GM19455 (cell line): ENCODE measurements around the gene KPTN.
"Not testable (repeated sequence)": the region's sequence is repeated elsewhere in the genome, so short reads cannot be mapped to it uniquely, and the experiment has no call there.

Experiments used
- ATAC-seq: cut with Tn5 transposase; IDR thresholded peaks from one replicate; pipeline ENCODE4 v1.9.1; 2021; ENCODE audit not compliant: unreplicated experiment

Gene KPTN

DNA sequence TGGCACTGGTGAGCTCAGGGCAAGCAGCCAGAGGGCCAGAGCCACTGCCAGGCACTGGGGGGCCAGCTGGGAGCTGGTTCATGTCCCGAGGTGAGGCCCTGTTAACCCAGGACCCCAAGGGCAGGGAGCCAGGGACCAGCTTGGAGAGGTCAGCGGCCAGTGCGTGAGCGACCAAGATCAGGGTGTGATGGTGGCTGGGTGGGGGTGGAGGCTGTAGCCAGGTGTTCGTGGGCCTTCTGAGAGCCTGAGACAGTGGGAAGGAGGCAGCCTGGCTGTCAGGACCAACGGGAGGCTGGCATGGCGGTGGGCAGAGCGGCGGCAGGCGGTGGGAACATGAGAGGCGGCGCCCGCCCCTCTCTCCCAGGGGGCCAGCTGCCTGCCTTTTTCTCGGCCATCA is 8.1 kb upstream of the KPTN start:
- ATAC-seq = no peak

- ATAC-seq = no peak
These were observed 7.5 kb upstream of the KPTN start for GRCh38 chr19:47491358-47492136.

- ATAC-seq = no peak
These were observed 6.8 kb upstream of the KPTN start for GRCh38 chr19:47490847-47491246.

DNA sequence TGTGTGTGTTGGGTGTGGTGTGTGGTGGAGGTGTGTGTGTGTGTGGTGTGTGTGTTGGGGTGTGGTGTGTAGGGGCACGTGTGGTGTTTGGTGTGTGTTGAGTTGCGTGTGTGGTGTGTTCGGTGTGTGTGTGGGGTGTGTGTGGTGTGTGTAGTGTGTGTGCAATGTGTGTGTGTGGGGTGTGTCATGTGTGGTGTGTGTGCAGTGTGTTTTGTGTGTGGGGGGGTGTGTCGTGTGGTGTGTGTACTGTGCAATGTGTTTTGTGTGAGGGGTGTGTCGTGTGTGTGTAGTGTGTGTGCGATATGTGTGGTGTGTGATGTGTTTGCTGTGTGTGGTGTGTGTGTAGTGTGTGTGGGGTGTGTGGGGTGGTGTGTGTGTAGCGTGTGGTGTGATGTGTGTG is 6.0 kb upstream of the KPTN start:
- ATAC-seq = no peak

GRCh38 chr19:47489072-47489914 is 5.3 kb upstream of the KPTN start:
- no peak for ATAC-seq

DNA sequence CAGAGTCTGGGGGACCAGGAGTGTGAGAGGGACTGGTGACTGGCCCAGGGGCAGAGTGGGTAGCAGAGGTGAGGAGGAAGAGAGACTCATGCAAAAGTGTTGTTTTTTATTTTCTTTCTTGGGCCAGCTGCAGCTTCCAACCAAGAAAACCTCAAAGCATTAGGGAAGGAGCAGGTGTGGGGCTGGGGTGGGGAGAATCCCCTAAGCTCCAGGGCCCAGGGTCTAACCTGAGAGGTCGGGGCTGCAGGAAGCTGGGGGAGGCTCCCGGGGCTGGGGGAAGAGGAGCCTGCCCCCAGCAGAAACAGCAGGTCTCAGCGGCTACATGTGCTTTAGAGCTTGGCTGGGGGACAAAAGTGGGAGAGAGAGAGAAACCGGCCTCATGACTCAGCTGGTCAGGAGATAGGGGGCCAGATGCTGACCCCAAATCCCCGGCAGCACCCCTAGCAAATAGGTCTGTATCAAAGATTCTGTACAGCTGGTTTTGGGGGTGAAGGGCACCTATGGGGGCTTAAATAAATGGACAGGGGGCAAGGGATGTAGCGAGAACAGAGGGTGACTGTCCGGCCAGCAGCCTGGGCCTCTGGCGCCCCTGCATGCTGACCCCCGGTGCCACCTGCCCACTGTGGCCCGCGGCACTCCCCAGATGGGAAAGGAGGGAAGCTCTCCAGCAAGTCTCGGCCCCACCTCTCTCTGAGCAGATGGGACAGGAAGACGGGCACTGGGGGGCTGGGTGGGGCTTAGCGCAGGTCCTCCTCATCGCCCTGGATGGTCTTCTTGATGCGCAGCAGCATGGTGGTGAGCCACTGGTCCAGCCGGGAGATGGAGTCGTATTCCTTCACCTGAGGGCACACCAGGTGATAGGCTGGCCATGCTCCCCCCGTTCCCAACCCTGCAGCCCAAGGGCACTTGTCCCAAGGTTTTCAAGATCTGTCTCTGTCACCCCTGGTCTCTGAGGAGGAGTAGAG is 3.8 kb upstream of the KPTN start:
- no peak for ATAC-seq

DNA sequence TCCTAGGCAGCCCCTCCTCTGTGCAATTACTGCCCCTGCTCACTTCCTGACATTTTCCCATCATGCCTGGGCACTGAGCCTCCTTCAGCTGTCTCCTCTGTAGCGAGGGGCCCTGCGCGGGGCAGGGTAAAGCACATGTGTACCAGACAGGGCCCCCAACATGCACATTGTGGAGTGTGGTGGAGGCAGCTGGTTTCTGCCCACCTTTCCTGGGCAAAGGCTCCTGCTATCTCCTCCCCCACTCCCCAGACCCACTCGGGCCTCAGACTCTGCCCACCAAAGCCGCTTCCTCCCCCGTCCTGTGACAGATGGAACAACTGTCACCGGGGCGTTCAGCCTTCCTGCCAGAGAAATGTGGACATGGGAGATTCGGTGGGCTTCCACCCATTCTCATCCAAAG is 2.9 kb upstream of the KPTN start:
- ATAC-seq = no peak

- ATAC-seq = not testable (repeated sequence)
These were observed 2.2 kb upstream of the KPTN start for GRCh38 chr19:47486220-47486619.

GRCh38 chr19:47485210-47485609 is 1.2 kb upstream of the KPTN start:
- ATAC-seq = no peak

- no peak for ATAC-seq
These were observed 819 bp downstream of the KPTN start for GRCh38 chr19:47483200-47483599.

GRCh38 chr19:47481460-47482052 is 2.5 kb downstream of the KPTN start:
- ATAC-seq = no peak

DNA sequence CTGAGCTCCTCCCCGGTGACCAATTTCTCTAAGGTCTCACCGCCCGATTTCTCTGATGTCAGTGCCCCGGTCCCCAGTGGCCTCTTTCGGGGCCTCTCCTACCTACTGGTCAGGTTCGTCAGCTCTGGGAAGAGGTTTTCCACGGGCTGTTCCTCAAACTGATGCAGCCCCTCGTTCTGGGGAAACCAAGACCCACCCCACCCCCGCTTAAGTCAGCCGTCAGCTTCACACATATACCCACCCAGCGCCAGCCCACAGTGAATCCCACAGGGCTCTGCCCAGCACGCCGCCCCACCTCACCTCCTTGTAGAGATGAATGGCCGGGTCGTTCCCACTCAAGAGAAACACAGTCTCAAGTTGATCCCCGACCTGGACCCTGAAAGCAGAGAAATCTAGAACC is 3.4 kb downstream of the KPTN start:
- no peak for ATAC-seq

DNA sequence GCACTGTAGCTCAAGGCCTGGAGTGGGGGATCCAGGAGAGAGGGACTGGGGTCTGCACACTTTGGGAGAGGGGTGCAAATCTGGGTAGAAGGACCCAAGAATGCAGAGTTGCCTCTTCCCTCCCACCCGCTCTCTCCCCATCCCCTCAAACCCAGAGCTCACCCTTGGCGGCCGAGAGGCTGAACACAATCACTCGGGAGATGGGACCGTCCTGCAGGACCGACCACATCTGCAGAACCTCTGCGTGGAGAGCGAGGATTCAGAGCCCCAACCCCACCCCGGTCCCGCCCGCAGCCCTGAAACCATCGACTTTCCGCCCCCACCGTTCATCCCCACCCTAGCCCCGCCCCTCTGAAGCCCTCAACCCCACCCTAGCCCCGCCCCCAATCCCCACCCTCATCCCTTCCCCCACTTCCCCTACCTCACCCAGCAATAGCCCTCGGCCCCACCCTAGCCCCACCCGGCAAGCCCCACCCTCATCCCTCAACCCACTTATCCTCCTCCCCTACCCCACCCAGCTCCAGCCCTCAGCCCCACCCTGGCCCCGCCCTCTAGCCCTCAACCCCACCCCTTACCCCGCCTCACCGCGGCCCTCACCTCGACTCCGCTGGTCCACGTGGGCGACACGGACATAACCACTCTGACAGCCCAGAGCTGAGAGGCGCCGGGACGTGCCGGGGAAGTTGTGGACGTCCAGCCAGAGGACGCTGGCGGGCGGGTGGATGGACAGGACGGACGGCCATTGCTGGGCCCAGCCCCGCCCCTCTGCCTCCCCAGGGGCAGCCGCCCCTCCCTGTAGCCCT is 4.1 kb downstream of the KPTN start:
- ATAC-seq = no peak

- no peak for ATAC-seq
These were observed 7.5 kb downstream of the KPTN start for GRCh38 chr19:47476438-47476972.

GRCh38 chr19:47475465-47475864 is 8.6 kb downstream of the KPTN start:
- ATAC-seq = no peak

- no peak for ATAC-seq
These were observed 10.7 kb downstream of the KPTN start for GRCh38 chr19:47473336-47473735.

GRCh38 chr19:47471733-47472457 is 12.1 kb downstream of the KPTN start, which contains the start of gene SLC8A2:
Gene SLC8A2 (minus strand): TSS chr19:47471893. CDS start chr19:47466403, 5,490 bp downstream.
- ATAC-seq = no peak

DNA sequence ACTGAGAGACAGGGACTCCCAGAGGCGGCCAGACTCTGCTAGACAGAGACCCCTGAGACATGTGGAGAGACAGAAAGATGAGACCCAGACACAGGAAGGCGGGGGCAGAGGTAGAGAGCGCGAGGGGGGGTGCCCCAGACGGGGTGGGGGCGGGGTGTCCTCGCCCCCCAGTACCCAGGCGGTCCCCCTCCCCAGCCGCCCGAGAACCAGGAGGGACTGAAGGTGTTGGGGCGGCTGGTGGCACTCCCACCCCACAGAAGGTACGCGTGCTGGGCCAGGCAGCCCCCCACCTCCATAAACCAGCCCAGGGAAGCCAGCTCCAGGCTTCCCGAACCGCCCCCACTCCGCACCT is 12.7 kb downstream of the KPTN start:
- no peak for ATAC-seq
